ENCODE measurements around the gene ARHGEF28.

ARHGEF28 gene

DNA sequence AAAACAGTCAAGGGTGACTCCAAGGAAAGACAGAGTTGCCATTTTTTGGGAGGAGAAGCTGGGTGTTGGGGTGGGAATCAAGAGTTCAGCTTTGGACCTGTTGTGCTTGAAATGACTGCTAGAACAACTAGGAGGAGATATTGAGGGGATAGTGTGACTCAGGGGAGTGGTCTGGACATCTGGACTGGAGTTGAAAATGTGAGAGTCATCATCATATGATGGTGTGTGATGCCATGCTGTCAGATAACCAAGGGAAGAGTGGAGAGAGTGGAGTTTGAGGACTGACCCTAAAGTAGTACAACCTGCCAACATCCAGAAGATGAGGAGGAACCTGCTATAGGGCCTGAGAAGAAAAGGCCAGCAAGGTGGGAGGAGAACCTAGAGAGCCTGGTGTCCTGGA is 199.7 kb downstream of the ARHGEF28 start:
- no peak for DNase-seq

DNA sequence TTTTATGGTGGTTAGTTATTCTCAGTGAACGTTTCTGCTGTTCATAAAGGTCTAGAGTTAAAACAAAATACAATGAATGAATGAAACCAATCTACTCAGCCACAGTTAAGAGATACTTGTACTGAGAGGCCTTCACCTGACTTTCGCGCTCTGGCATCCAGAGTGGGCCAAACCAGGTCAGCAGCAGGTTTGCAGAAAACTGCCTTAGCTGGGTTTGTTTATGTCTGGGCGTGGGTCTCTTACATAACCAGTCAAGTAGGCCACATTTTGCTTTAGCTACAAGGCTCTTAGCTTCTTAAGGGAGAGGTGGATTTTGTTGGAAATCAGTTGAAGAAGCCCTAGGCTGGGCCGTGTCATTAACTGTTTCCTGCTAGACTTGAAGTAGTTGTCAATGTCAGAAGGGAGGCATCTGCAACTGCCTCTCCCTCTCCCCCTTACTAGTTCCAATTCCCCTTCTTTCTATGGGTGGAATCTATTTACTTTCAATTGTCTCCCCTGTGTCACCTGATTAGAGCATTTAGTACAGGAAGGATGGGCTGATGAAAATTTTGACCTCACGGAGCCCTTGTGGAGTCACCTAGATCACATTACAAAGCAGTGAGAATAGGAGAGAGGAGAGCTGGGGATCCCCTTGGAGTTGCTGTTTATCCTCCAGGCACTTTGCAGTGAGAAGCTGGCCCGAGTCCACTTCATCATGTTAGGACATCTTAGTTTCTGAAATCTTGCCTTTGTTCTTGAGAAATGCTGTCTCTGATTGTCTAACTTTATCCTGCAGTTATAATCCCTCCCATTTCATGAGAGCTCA is 200.5 kb downstream of the ARHGEF28 start:
- no peak for DNase-seq

DNA sequence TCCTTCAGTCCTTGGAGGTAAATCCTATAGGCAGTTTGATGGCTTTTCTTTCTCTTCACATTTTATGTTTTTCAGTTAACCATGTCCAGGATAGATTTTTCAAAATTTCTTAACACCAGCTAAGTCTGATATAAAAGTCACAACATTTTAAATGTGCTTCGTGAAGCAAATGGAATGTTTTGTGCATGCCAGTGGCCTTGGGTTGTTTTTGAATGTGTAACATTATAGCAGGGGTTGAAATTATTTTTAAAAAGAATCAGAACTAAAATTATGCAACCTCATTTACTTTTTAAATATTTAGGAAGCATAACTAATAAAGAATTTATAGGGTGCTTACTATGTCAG is 201.1 kb downstream of the ARHGEF28 start:
- DNase-seq: no peak

DNA sequence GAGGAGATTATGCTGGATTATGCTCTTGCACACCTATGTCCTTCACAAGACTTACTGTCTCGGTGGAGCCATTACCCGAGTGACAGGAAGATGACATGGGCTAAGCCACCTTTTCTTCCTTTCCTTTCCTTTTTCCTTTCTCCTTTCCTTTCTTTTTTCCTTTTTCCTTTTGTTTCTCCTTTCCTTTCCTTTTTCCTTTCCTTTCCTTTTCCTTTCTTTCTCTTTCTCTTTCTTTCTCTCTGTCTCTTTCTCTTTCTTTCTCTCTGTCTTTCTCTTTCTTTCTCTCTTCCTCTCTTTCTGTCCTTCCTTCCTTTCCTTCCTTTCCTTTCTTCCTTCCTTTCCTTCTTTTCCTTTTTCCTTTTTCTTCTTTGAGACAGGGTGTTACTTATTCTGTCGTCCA is 202.5 kb downstream of the ARHGEF28 start:
- no peak for DNase-seq

DNA sequence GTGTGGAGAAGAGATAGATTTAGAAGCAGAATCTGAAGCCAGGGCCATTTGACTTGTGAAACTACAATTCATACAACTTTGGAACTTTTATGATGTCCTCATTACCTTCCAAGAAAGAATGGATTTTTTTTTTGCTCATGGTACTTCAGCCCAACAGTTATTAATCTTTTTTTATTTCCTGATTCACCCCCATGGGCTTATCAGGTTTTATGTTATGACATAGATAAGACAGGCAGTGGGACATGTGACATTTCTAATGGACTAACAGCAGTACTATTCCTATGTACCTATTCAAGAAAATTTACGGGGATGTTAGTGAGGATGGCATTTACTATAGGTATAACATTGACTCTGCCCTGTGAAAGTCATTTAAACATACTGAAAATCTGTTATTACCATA is 204.7 kb downstream of the ARHGEF28 start:
- no peak for DNase-seq

DNA sequence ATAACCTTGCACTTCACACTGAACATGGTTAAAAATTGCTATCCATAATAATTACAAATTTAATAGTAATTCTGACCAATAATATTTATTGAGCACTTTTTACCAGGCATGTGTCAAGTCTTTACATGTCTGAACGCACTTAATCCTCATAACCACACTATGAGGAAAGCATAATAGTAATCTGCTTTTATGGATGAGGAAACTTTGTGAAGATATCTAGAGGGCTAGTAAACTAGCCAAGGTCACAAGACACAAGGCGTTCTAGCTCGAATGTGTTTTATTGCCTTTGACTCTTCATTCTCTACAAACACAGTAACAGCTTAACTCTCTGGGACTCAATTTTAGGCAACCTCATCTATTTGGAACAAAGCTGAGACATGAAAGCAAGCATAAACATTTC is 205.1 kb downstream of the ARHGEF28 start:
- DNase-seq: no peak

DNA sequence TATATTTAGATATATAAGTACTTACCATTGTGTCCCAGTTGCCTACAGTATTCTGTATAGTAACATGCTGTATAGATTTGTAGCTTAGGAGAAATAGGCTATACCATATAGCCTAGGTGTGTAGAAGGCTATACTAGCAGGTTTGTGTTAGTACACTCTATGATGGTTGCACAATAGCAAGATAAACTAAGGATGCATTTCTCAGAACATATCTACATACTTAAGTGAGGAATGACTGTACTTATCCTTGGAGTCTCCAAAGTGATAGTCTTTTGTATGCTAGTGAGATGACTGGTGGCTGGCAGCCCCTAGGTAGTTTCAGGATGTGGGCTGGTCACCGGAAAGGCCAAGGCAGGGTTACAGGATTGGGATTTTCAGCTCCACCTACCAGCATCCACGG is 208.7 kb downstream of the ARHGEF28 start:
- DNase-seq: no peak

DNA sequence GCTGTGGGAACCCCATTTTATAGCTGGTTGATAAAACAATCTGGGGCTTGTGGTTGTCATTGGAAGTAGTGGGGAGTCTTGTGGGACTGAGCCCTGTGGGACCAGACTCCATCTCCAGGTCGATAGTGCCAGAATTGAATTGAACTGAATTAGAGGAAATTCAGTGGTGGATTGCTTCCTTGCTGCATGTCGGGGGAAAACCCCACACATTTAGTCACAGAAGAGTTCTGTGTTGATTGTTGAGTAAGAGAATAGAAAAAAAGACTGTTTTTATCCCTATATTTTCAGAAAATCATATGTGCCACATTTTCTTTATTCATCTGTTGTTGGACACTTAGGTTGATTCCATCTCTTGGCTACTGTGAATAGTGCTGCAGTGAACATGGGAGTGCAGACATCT is 209.7 kb downstream of the ARHGEF28 start:
- DNase-seq: no peak

DNA sequence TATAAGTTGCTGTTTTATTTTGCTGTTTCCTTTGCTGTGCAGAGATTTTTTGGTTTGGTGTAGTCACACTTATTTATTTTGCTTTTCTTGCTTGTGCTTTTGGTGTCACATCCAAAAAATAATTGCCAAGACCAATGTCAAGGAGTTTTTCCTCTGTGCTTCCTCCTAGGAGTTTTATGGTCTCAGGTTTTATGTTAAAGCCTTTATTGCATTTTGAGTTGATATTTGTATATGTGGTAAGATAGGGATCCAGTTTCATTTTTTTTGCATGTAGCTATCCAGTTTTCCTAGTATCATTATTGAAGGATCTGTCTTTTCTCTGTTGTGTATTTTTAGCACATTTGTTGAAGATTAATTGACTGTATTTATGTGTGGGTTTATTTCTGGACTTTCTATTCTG is 210.6 kb downstream of the ARHGEF28 start:
- no peak for DNase-seq

DNA sequence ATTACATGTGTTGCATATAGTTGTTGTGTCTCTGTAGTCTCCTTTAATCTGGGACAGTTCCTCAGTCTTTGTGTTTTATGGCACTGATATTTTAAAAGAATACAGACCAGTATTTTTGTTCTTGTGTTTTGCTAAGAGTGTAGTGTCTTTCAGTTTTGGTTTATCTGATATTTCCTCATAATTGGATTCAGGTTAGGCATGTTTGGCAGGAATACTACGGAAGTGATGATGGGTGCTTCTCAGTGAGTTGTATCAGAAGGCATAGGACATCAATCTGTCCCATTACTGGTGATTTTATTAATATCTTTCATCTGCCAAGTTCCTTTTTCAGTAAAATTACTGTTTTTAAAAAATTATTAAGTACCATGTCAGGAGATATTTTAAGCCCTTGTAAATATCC is 212.9 kb downstream of the ARHGEF28 start:
- DNase-seq: no peak

DNA sequence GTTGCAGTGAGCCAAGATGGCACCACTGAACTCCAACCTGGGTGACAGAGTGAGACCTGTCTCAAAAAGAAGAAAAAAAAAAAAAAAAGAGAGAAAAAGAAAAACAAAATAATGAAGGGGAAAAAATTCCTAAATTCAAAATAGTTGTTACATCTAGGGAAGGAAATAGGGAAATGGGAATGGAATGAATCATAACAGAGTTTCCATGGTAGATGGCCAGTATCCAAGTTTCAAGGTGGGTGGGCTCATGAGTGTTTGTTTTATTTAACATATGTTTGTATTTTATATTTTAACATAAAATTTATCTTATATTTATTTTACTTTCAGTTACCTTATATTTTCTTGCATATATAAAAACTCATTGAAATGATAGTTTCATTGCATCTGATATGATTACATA is 215.6 kb downstream of the ARHGEF28 start:
- DNase-seq: no peak

DNA sequence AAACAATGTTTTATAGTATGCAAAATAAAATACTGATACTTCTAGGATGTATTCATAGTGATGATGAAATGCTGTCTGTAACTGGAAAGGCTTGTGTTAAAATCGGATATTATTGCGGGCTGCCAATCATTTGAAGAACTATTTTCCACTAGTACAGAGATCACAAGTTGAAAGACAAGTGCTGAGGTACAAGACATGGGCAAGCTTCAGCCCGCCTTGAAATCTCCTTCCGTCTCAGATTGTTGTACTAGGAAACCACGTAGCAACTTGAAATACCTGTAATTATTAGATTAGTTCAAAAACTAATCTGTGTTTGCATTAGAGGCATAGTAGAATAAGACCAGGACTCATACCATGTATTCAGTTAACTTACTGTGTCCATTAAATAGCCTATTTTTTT is 218.2 kb downstream of the ARHGEF28 start:
- no peak for DNase-seq

DNA sequence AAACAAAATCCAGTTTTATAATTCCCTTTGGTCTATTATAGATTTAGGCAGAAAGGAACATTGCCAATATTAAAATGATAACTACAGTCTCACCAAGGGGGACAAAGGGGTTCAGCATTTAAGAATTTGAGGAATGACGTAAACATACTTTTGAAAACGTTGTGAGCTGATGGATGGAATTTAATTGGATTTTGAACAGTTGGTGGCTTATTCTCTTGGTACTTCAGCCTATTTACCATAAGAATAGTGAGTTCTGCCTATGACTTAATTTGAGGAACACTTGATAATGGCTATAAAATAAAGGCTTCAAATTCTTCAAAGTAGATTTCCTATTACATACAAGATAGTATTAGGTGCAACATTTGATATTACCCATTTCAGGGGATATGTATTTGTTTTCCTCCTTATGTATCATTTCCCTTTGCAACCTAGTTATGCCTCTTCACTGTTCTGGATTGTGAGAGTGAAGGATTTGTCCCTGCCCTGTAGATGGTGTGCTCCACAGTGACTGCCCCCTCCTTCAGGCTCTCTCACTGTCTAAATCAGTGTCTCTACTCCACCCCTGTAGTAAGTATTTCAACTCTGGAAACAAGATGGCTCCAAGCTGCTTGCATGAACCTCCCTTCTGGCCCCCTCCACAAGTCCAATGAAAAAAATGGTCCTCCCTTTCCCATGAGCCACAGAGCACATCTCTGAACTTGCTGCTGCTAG is 225.6 kb downstream of the ARHGEF28 start:
- no peak for DNase-seq

DNA sequence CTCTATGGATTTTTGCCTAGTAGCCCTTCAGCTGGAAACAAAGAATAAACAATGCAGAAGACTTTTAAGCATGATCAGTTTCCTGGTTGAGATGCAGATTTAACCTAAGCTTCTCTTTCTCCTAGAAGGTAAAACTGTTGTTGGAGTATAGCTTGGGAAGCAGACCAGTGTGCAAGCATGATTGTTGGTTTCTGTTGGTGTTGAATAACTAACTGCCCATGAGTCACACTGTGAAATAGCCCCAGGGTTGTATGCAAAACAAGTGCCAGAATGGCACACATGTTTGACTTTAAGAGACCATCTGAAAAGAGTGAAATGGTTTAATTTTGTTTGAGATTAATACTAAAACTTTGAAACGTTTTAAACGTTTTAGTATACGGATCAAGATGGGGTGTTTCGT is 227.1 kb downstream of the ARHGEF28 start:
- no peak for DNase-seq

DNA sequence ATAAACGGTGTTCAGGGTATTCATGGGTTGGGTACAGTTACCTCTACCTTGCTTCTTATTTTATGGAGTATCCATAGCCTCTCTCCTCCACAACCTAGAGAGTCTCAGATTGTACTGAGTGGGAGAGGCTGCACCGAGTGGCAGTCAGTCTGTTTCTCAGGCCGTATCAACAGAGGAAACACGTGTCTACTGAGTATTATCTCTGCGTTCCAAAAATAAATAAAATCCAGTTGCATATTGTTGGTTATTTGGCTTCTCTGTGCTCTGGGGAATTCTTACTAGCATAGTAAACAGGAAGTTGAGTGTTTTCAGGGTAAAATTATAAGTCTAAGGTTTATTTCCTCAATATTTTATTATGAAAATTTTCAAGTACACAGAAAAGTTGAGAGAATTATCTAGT is 231.0 kb downstream of the ARHGEF28 start:
- DNase-seq: no peak

DNA sequence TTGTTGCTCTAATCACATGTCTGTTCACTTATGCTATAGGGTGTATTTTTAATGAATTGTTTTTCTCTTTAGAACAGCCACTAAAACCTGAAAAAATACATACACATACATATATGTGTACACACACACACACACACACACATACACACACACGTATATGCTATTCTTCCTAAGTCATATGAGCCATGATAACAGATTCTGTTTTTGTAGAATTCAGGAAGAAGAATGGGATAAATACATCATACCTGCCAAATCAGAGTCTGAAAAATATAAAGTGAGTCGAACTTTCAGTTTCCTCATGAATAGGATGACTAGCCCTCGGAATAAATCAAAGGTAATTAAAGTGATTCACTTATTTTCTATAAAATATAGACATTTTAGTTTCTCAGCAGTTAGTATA is 231.4 kb downstream of the ARHGEF28 start:
- no peak for DNase-seq

DNA sequence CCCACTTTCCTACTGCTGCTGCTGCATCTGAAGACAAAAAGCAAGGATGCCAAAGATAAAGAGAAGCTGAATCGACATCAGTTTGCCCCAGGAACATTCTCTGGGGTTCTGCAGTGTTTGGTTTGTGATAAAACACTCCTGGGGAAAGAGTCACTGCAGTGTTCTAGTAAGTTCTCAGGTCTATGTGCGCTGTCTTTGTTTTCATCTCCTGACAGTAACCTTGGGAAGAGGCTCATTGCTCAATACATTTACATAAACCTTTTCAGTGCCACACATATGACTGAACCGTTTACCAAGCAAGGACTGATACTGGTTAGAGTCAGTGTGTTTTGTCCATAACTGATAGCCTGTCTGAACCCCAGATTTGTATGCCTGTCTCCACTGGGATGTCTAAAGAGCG is 232.1 kb downstream of the ARHGEF28 start:
- no peak for DNase-seq

DNA sequence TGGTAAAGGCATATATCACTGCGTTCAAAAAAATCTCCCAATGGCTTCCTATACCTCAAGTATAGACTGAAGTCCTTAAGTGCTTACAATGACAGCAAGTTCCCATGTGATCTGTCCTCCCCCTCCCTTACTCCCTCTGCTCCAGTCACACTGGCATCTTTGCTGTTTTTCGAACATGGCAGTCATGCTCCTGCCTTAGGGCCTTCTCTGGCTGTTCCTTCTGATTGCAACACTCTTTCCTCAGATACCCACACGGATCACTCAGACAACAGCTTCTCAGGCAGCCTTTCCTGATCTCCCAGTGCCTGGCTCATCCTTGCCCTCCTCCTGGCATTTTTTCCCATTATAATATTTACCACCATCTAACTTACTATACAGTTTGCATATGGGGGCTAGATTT is 232.8 kb downstream of the ARHGEF28 start:
- DNase-seq: no peak

DNA sequence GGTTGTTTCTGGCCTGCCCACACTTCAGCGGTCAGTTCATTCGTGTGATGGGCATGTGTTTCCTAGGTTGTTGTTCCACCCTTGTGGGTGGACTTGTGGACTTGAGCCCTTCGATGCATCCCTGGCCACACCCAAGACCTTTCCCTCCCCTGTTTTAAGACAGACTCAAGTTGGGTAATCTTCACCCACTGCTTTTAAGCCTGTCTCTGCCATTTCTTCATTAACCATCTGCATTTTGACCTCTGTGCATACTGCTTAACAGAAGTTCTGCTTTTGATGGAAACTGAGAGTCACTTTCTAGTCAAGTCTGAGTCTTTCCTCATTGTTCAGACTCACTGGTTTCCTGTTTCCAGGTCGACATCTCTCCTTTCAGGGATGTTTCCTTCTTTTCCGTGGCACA is 233.7 kb downstream of the ARHGEF28 start:
- DNase-seq: no peak

DNA sequence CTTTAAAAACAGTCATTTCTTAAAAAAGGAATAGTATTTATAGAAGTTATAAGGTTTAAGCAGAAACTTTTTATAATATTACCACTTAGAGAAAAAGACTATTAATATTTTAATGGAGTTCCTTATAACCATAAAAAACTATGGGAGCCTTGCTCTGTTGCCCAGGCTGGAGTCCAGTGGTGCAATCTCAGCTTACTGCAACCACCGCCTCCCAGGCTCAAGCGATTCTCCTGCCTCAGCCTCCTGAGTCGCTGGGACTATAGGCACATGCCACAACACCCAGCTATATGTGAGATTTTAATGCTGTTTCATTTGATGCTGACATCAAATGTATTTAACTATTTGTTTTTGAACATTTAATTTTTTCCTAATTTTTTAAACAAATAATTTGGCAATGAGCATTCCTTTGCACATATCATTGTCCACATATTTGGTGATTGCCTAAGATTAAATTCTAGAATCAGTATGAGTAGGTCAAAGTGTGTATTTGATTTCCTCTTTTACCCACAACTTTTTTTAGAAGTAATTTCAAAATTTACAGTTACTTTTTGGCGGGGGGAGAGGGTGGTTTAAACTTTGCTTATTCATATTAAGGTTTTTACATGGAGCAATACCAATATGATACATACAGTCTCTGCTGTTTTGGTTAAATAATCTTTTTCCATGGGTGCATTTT is 235.5 kb downstream of the ARHGEF28 start:
- no peak for DNase-seq

DNA sequence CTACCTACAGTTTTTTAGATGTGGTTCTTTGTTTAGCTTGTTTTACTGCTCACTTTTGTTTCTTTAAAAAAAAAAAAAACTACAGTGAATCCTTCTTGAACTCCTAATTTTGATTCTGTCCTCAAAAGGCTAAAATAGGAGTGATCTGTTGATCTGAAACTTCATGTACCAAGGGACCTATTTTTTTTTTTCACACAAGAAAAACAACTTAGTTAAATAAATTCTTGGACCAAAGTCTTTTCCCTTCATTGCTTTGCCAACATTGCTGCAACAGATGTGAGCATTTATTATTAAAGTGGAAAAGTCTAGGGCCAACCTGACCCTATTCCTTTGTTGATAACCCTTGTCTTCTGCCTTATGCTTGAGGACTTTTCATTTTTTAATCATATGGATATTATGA is 236.8 kb downstream of the ARHGEF28 start:
- no peak for DNase-seq

DNA sequence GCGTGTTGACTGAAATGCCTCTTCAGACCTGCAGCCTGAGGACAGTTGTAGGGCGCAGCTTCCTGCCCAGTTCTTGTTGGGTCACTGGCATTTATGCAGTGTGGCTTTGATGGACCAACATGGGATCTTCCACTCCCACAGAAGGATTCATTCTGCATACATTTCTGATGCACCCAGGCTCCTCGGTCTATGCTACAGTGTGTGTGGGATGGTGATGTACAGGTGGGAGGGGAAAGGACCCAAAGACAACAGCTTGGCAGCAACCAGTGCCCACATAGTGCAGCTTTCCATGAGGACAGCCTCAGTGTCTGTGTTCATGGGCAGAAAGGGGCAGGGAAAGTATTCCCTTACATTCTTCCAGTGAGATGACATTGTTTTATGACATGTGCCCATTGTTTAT is 237.9 kb downstream of the ARHGEF28 start:
- no peak for DNase-seq

DNA sequence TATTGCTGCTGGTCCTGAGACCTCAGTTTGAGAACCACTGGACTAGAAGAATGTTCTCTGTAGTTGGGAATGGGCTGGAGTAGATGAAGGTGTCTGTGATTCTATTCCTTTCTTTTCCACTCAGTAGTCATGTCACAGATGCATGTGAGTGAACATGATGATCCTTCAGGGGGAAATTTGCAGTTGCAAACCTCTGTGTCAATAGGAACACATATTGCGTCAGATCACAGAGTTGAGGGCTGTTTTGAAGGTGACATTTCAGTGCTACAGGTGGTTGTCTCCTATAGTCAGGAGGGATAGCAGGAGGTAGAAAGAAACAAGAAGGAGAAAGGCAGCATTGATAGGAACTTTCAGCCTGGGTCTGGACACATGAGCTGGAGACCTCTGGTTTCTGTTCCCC is 239.3 kb downstream of the ARHGEF28 start:
- DNase-seq: no peak

Measured in effector CD8-positive, alpha-beta T cell (primary cell).